ENCODE data around the gene PHACTR2. TPM values are rescaled to one million over a fixed set of nuclear protein-coding genes. Genes with fewer than 3 reads are reported as not detected.
A peak's percentile ranks its signal among the peaks of the same experiment; 100 is the strongest.
"Not testable (repeated sequence)": the region's sequence is repeated elsewhere in the genome, so short reads cannot be mapped to it uniquely, and the experiment has no call there.

The PHACTR2 gene
- total and polyA plus RNA-seq, 2 donors, result 11.2 to 160 TPM

GRCh38 chr6:143792402-143793279, 114.9 kb downstream of the PHACTR2 start:
- Histone ChIP-seq H3K4me1 (ENCODE audit: insufficient read depth) (no peaks in the 10 kb centered on the region), H3K4me3 (ENCODE audit: low read depth, low read length) (no peak overlapping the region), H3K27ac (ENCODE audit: low read depth) (no peak overlapping the region), H3K36me3 (ENCODE audit: insufficient read depth) (peaks cover 8% of the 10 kb centered on the region)
- no peak for DNase-seq (ENCODE audit: extremely low spot score)
- 96% methylated on average over 3 of the region's 3 CpGs for WGBS

GRCh38 chr6:143793280-143793619, 115.5 kb downstream of the PHACTR2 start:
- Histone ChIP-seq H3K27ac (ENCODE audit: low read depth) (no peak overlapping the region), H3K4me3 (ENCODE audit: low read depth, low read length) (no peak overlapping the region), H3K4me1 (ENCODE audit: insufficient read depth) (no peaks in the 10 kb centered on the region), H3K36me3 (ENCODE audit: insufficient read depth) (peaks cover 8% of the 10 kb centered on the region)
- DNase-seq (ENCODE audit: extremely low spot score), result no peak

GRCh38 chr6:143796551-143796950, 118.8 kb downstream of the PHACTR2 start:
- not testable (repeated sequence) for H3K36me3 ChIP-seq (ENCODE audit: insufficient read depth); H3K4me3 ChIP-seq (ENCODE audit: low read depth, low read length); H3K4me1 ChIP-seq (ENCODE audit: insufficient read depth); DNase-seq (ENCODE audit: extremely low spot score); H3K27ac ChIP-seq (ENCODE audit: low read depth)
- 98% methylated on average over 2 of the region's 2 CpGs for WGBS

GRCh38 chr6:143798487-143798886, 120.7 kb downstream of the PHACTR2 start:
- WGBS, result 96% methylated on average over 3 of the region's 3 CpGs
- not testable (repeated sequence) for H3K4me1 ChIP-seq (ENCODE audit: insufficient read depth); H3K27ac ChIP-seq (ENCODE audit: low read depth)

GRCh38 chr6:143802833-143803565, 125.2 kb downstream of the PHACTR2 start:
- no peaks in the 10 kb centered on the region for H3K4me1 ChIP-seq (ENCODE audit: insufficient read depth)
- WGBS, result 83% methylated on average over 8 of the region's 8 CpGs

More at GRCh38 chr6:143798487-143798886, 120.7 kb downstream of the PHACTR2 start:
- not testable (repeated sequence) for DNase-seq (ENCODE audit: extremely low spot score); H3K36me3 ChIP-seq (ENCODE audit: insufficient read depth); H3K4me3 ChIP-seq (ENCODE audit: low read depth, low read length)

GRCh38 chr6:143803769-143804568, 126.2 kb downstream of the PHACTR2 start:
- no peak for DNase-seq (ENCODE audit: extremely low spot score)
- Histone ChIP-seq H3K4me3 (ENCODE audit: low read depth, low read length) (no peak overlapping the region), H3K4me1 (ENCODE audit: insufficient read depth) (no peaks in the 10 kb centered on the region), H3K27ac (ENCODE audit: low read depth) (peak overlapping the region; percentile 23), H3K36me3 (ENCODE audit: insufficient read depth) (peaks cover 3% of the 10 kb centered on the region)
- WGBS, result 84% methylated on average over 9 of the region's 9 CpGs

More at GRCh38 chr6:143802833-143803565, 125.2 kb downstream of the PHACTR2 start:
- Histone ChIP-seq H3K27ac (ENCODE audit: low read depth) (no peak overlapping the region), H3K36me3 (ENCODE audit: insufficient read depth) (peaks cover 3% of the 10 kb centered on the region), H3K4me3 (ENCODE audit: low read depth, low read length) (no peak overlapping the region)
- DNase-seq (ENCODE audit: extremely low spot score), result no peak

- WGBS, result 79% methylated on average over 4 of the region's 4 CpGs
- Histone ChIP-seq H3K36me3 (ENCODE audit: insufficient read depth) (peaks cover 3% of the 10 kb centered on the region), H3K4me3 (ENCODE audit: low read depth, low read length) (no peak overlapping the region), H3K4me1 (ENCODE audit: insufficient read depth) (no peaks in the 10 kb centered on the region), H3K27ac (ENCODE audit: low read depth) (no peak overlapping the region)
- DNase-seq (ENCODE audit: extremely low spot score), result no peak
Measured at GRCh38 chr6:143804835-143805239, 127.1 kb downstream of the PHACTR2 start.

GRCh38 chr6:143806282-143807102, 128.7 kb downstream of the PHACTR2 start:
- no peaks in the 10 kb centered on the region for H3K4me1 ChIP-seq (ENCODE audit: insufficient read depth)
- WGBS, result 87% methylated on average over 8 of the region's 8 CpGs
- peaks cover 3% of the 10 kb centered on the region for H3K36me3 ChIP-seq (ENCODE audit: insufficient read depth)
- H3K27ac ChIP-seq (ENCODE audit: low read depth), result no peak overlapping the region
- DNase-seq (ENCODE audit: extremely low spot score), result no peak
- H3K4me3 ChIP-seq (ENCODE audit: low read depth, low read length), result no peak overlapping the region

- no peaks in the 10 kb centered on the region for H3K4me1 ChIP-seq (ENCODE audit: insufficient read depth)
- WGBS, result 87% methylated on average over 6 of the region's 6 CpGs
- H3K4me3 ChIP-seq (ENCODE audit: low read depth, low read length), result no peak overlapping the region
- no peak overlapping the region for H3K27ac ChIP-seq (ENCODE audit: low read depth)
- no peak for DNase-seq (ENCODE audit: extremely low spot score)
- peaks cover 3% of the 10 kb centered on the region for H3K36me3 ChIP-seq (ENCODE audit: insufficient read depth)
Measured at GRCh38 chr6:143807103-143807772, 129.5 kb downstream of the PHACTR2 start.

- H3K27ac ChIP-seq (ENCODE audit: low read depth), result no peak overlapping the region
- no peak overlapping the region for H3K4me3 ChIP-seq (ENCODE audit: low read depth, low read length)
- 94% methylated on average over 2 of the region's 2 CpGs for WGBS
Measured at GRCh38 chr6:143810745-143811144, 133.0 kb downstream of the PHACTR2 start.

GRCh38 chr6:143811501-143812157, 133.9 kb downstream of the PHACTR2 start:
- DNase-seq (ENCODE audit: extremely low spot score), result no peak
- peaks cover 3% of the 10 kb centered on the region for H3K36me3 ChIP-seq (ENCODE audit: insufficient read depth)
- no peak overlapping the region for H3K4me3 ChIP-seq (ENCODE audit: low read depth, low read length)
- WGBS, result 65% methylated on average over 2 of the region's 2 CpGs
- H3K27ac ChIP-seq (ENCODE audit: low read depth), result no peak overlapping the region
- H3K4me1 ChIP-seq (ENCODE audit: insufficient read depth), result no peaks in the 10 kb centered on the region

More at GRCh38 chr6:143810745-143811144, 133.0 kb downstream of the PHACTR2 start:
- H3K36me3 ChIP-seq (ENCODE audit: insufficient read depth), result peaks cover 3% of the 10 kb centered on the region
- no peak for DNase-seq (ENCODE audit: extremely low spot score)
- H3K4me1 ChIP-seq (ENCODE audit: insufficient read depth), result no peaks in the 10 kb centered on the region

- no peak for DNase-seq (ENCODE audit: extremely low spot score)
- no peaks in the 10 kb centered on the region for H3K36me3 ChIP-seq (ENCODE audit: insufficient read depth)
Measured at GRCh38 chr6:143817621-143818020, 139.9 kb downstream of the PHACTR2 start.

More at GRCh38 chr6:143817621-143818020, 139.9 kb downstream of the PHACTR2 start:
- H3K27ac ChIP-seq (ENCODE audit: low read depth), result no peak overlapping the region
- no peak overlapping the region for H3K4me3 ChIP-seq (ENCODE audit: low read depth, low read length)
- H3K4me1 ChIP-seq (ENCODE audit: insufficient read depth), result no peaks in the 10 kb centered on the region
